Keratinocyte (primary cell): ENCODE results near the gene TNS3. TPM values are rescaled to one million over a fixed set of nuclear protein-coding genes. Genes with fewer than 3 reads are reported as not detected.

ENCODE experiments used
- DNase-seq: peaks from one replicate; pipeline ENCODE4 v3.0.0-alpha.2; 2011; ENCODE audit warnings: low read depth, missing footprints, low spot score
- FAIRE-seq: peaks from 2 replicates; lab custom pipeline; 2011; peaks lifted over from hg19 to GRCh38; lab: Jason Lieb, UNC
- H2AFZ ChIP-seq: 2 replicates; pipeline ENCODE4 v1.6.0; 2012; ENCODE audit warnings: low read length, control low read depth, inconsistent platforms; ENCODE audit not compliant: control insufficient read depth
- H3K27ac ChIP-seq: 2 replicates; pipeline ENCODE4 v1.5.1; 2011; ENCODE audit warnings: low read length; ENCODE audit not compliant: control insufficient read depth, insufficient read depth
- H3K27me3 ChIP-seq: 3 replicates; pipeline ENCODE4 v1.6.0; 2011; ENCODE audit warnings: low read length; ENCODE audit not compliant: control insufficient read depth, insufficient read depth; ENCODE audit errors: extremely low read depth
- H3K36me3 ChIP-seq, 2 experiments: 2 replicates in 1 of 2; 3 replicates in 1 of 2; pipeline ENCODE4 v1.5.1; 2011; ENCODE audit warnings: low read length in 2 of 2, mild to moderate bottlenecking in 1 of 2; ENCODE audit not compliant: control insufficient read depth in 2 of 2, insufficient read depth in 2 of 2; ENCODE audit errors: extremely low read depth in 1 of 2
- H3K4me1 ChIP-seq: 3 replicates; pipeline ENCODE4 v1.5.1; 2011; ENCODE audit warnings: low read length; ENCODE audit not compliant: control insufficient read depth, insufficient read depth; ENCODE audit errors: extremely low read depth
- H3K4me2 ChIP-seq: 3 replicates; pipeline ENCODE4 v1.6.0; 2011; ENCODE audit warnings: low read depth, low read length; ENCODE audit not compliant: control insufficient read depth, insufficient read depth; ENCODE audit errors: extremely low read depth
- H3K4me3 ChIP-seq, 3 experiments: fragments of 200-600 bp in 1 of 3; sonication (generic) in 1 of 3; 2 replicates in 2 of 3; 3 replicates in 1 of 3; pipeline ENCODE4 v1.5.1; 2011 to 2016; ENCODE audit warnings: low read length in 3 of 3, mild to moderate bottlenecking in 3 of 3, control low read depth in 2 of 3, inconsistent platforms in 1 of 3, low read depth in 1 of 3, mixed read lengths in 1 of 3, mixed run types in 1 of 3, moderate library complexity in 1 of 3; ENCODE audit not compliant: control insufficient read depth in 2 of 3, insufficient read depth in 2 of 3; ENCODE audit errors: extremely low read depth in 1 of 3
- H3K79me2 ChIP-seq: 2 replicates; pipeline ENCODE4 v1.6.0; 2012; ENCODE audit warnings: low read length; ENCODE audit not compliant: control insufficient read depth, insufficient read depth
- H3K9ac ChIP-seq: 3 replicates; pipeline ENCODE4 v1.6.0; 2011; ENCODE audit warnings: low read length; ENCODE audit not compliant: control insufficient read depth, insufficient read depth; ENCODE audit errors: extremely low read depth
- H3K9me1 ChIP-seq: 3 replicates; pipeline ENCODE4 v1.6.0; 2011; ENCODE audit warnings: low read length; ENCODE audit not compliant: control insufficient read depth, insufficient read depth; ENCODE audit errors: extremely low read depth
- H3K9me3 ChIP-seq: 2 replicates; pipeline ENCODE4 v1.5.1; 2012; ENCODE audit warnings: low read depth, low read length; ENCODE audit not compliant: control insufficient read depth
- H4K20me1 ChIP-seq: 3 replicates; pipeline ENCODE4 v1.6.0; 2011; ENCODE audit warnings: low read length; ENCODE audit not compliant: control insufficient read depth, insufficient read depth; ENCODE audit errors: extremely low read depth
- CTCF ChIP-seq, 3 experiments: IDR thresholded peaks in 1 of 3; conservative IDR thresholded peaks in 1 of 3; optimal IDR thresholded peaks in 1 of 3; 2 replicates in 2 of 3; 3 replicates in 1 of 3; pipeline versions ENCODE3 to v1.5.1; 2011; ENCODE audit warnings: low read length in 3 of 3, mild to moderate bottlenecking in 3 of 3, moderate library complexity in 2 of 3, control low read depth in 1 of 3, inconsistent platforms in 1 of 3; ENCODE audit not compliant: insufficient read depth in 2 of 3; ENCODE audit errors: extremely low read depth in 1 of 3
- EZH2 ChIP-seq: IDR thresholded peaks from one replicate; pipeline ENCODE4 v1.6.1; 2012; ENCODE audit warnings: inconsistent platforms, mild to moderate bottlenecking, low read length, moderate library complexity
- dilution Hi-C: fragments of 300-500 bp; cut with MboI; formaldehyde crosslinking; loops from one replicate; pipeline ENCODE4 v1.7.0; 2020; ENCODE audit warnings: low sequenced_read_pairs; ENCODE audit not compliant: extremely low pct_ligation_motif_present
- polyA plus RNA-seq, 5 experiments: library from polyadenylated mRNA; depleted of rRNA in 3 of 5; stranded (reverse) in 3 of 5; stranded (forward) in 1 of 5; unstranded in 1 of 5; fragments of >200 nt; gene quantifications; 1 replicate in 1 of 5; 2 replicates in 3 of 5; 3 replicates in 1 of 5; pipeline versions ENCODE4 v1.2.1 to v1.2.3, GENCODE V29; 2011 to 2012; ENCODE audit warnings: missing spikeins in 2 of 5, low read depth in 1 of 5, low replicate concordance in 1 of 5

Gene TNS3
- polyA plus RNA-seq, 1 donor (not counting 4 experiments of a cell fraction or from before 2014, with no cell fraction given) = 3.9 TPM

- dilution Hi-C loops = no loop called here
- Histone ChIP-seq H3K27me3 (peaks cover 9% of the 10 kb centered on the region), H3K9ac (no peak overlapping the region), H3K9me3 (no peaks in the 10 kb centered on the region), H3K4me3 (no peak overlapping the region), H2AFZ (no peak overlapping the region), H4K20me1 (no peaks in the 10 kb centered on the region), H3K79me2 (no peaks in the 10 kb centered on the region), H3K9me1 (no peaks in the 10 kb centered on the region), H3K36me3 (no peaks in the 10 kb centered on the region), H3K4me1 (no peaks in the 10 kb centered on the region), H3K4me2 (no peak overlapping the region), H3K27ac (no peak overlapping the region)
- FAIRE-seq (no peak), DNase-seq (no peak)
- TF ChIP-seq CTCF (optimal IDR thresholded peaks at IDR 0.05 in 1 of 3, IDR thresholded peaks at IDR 0.05 in 1 of 3, conservative IDR thresholded peaks at IDR 0.05 in 1 of 3; ENCODE audit: extremely low read depth in 1 of 3, insufficient read depth in 2 of 3, low read length in 3 of 3) (no peak), EZH2 (no peak)
Measured at GRCh38 chr7:47394751-47395252, 187.1 kb downstream of the TNS3 start.

GRCh38 chr7:47394216-47394615 lies 187.7 kb downstream of the TNS3 start:
- no peak for DNase-seq
- no peak for FAIRE-seq
- TF ChIP-seq CTCF (optimal IDR thresholded peaks at IDR 0.05 in 1 of 3, IDR thresholded peaks at IDR 0.05 in 1 of 3, conservative IDR thresholded peaks at IDR 0.05 in 1 of 3; ENCODE audit: extremely low read depth in 1 of 3, insufficient read depth in 2 of 3, low read length in 3 of 3) = no peak
- TF ChIP-seq EZH2 = no peak
- H3K9me3 ChIP-seq = no peaks in the 10 kb centered on the region
- peaks cover 14% of the 10 kb centered on the region for H3K27me3 ChIP-seq
- no peak overlapping the region for H3K27ac ChIP-seq
- no peaks in the 10 kb centered on the region for H3K4me1 ChIP-seq
- no peaks in the 10 kb centered on the region for H4K20me1 ChIP-seq
- H3K4me3 ChIP-seq = no peak overlapping the region
- H2AFZ ChIP-seq = no peak overlapping the region
- H3K4me2 ChIP-seq = no peak overlapping the region
- no peak overlapping the region for H3K9ac ChIP-seq
- no peaks in the 10 kb centered on the region for H3K9me1 ChIP-seq
- dilution Hi-C loops = no loop called here
- H3K79me2 ChIP-seq = no peaks in the 10 kb centered on the region
- no peaks in the 10 kb centered on the region for H3K36me3 ChIP-seq
